NCI-H1930 (cell line): ENCODE results near the gene PPAT.

ENCODE experiments used
- DNase-seq, 2 experiments: peaks; one replicate each; lab custom pipeline; 2025; lab: John Stamatoyannopoulos, UW

Gene PPAT

GRCh38 chr4:56434599-56435139 lies 746 bp downstream of the PPAT start:
- peak in 1 of 2 experiments; percentile 15 for DNase-seq

GRCh38 chr4:56433280-56433679 lies 2.1 kb downstream of the PPAT start:
- DNase-seq: no peak

GRCh38 chr4:56430203-56430602 lies 5.2 kb downstream of the PPAT start:
- DNase-seq: no peak

GRCh38 chr4:56427179-56427578 lies 8.2 kb downstream of the PPAT start:
- DNase-seq: no peak

- no peak for DNase-seq
These were observed 9.1 kb downstream of the PPAT start for GRCh38 chr4:56426273-56426672.

GRCh38 chr4:56425518-56425917 lies 9.9 kb downstream of the PPAT start:
- no peak for DNase-seq

GRCh38 chr4:56424697-56425514 lies 10.5 kb downstream of the PPAT start:
- no peak for DNase-seq

GRCh38 chr4:56424176-56424575 lies 11.2 kb downstream of the PPAT start:
- no peak for DNase-seq

- DNase-seq: no peak
These were observed 18.0 kb downstream of the PPAT start for GRCh38 chr4:56417396-56417795.

GRCh38 chr4:56416349-56416748 lies 19.1 kb downstream of the PPAT start:
- DNase-seq: no peak

GRCh38 chr4:56414135-56414670 lies 21.2 kb downstream of the PPAT start:
- no peak for DNase-seq

GRCh38 chr4:56410247-56411062 lies 25.0 kb downstream of the PPAT start:
- DNase-seq: peak; percentile 58 to 73

- no peak for DNase-seq
These were observed 25.8 kb downstream of the PPAT start for GRCh38 chr4:56409511-56410090.

- no peak for DNase-seq
These were observed 26.4 kb downstream of the PPAT start for GRCh38 chr4:56408978-56409377.

GRCh38 chr4:56406151-56406550 lies 29.3 kb downstream of the PPAT start:
- DNase-seq: no peak

- DNase-seq: no peak
These were observed 30.4 kb downstream of the PPAT start for GRCh38 chr4:56405016-56405415.

- DNase-seq: no peak
These were observed 34.9 kb downstream of the PPAT start for GRCh38 chr4:56400560-56400959.

GRCh38 chr4:56391270-56391669 lies 44.1 kb downstream of the PPAT start:
- DNase-seq: no peak

- no peak for DNase-seq
These were observed 45.9 kb downstream of the PPAT start for GRCh38 chr4:56389558-56389957.

GRCh38 chr4:56388306-56388705 lies 47.1 kb downstream of the PPAT start:
- no peak for DNase-seq

- DNase-seq: peak; percentile 91 to 93
These were observed 48.1 kb downstream of the PPAT start, which contains the start of gene AASDH for GRCh38 chr4:56387023-56388001. Gene AASDH (minus strand): TSS chr4:56387491. CDS start chr4:56384299, 3,192 bp downstream.
